GM12864 (cell line): ENCODE measurements around the gene SRRT.

Source experiments
- DNase-seq: peaks from one replicate; pipeline ENCODE4 v3.0.0-alpha.2; 2011; ENCODE audit warnings: low read depth
- H3K4me3 ChIP-seq: 2 replicates; pipeline ENCODE4 v1.5.1; 2011; ENCODE audit warnings: mild to moderate bottlenecking, low read depth, low read length, control low read depth
- CTCF ChIP-seq: IDR thresholded peaks from 2 replicates; pipeline ENCODE4 v1.5.1; 2011; ENCODE audit warnings: low read depth, mild to moderate bottlenecking, moderate library complexity, low read length, control low read depth, inconsistent platforms; ENCODE audit errors: missing control alignments

The SRRT gene

GRCh38 chr7:100892364-100893317, 17.7 kb downstream of the SRRT start:
- TF ChIP-seq CTCF = no peak
- no peak overlapping the region for H3K4me3 ChIP-seq
- no peak for DNase-seq

- no peak for TF ChIP-seq CTCF
- DNase-seq = no peak
- no peak overlapping the region for H3K4me3 ChIP-seq
These were observed 18.5 kb downstream of the SRRT start for GRCh38 chr7:100893318-100893895.

GRCh38 chr7:100893910-100894721, 19.2 kb downstream of the SRRT start:
- no peak for DNase-seq
- no peak for TF ChIP-seq CTCF
- H3K4me3 ChIP-seq = no peak overlapping the region; the same call in none of the 2 replicates

- TF ChIP-seq CTCF = peak; percentile 81
- H3K4me3 ChIP-seq = peak overlapping the region; percentile 50
- no peak for DNase-seq
These were observed 20.2 kb downstream of the SRRT start for GRCh38 chr7:100894860-100895700.

- H3K4me3 ChIP-seq = peak within 1 kb of the TSS; percentile 50
- no peak for DNase-seq
- TF ChIP-seq CTCF = no peak
These were observed 20.7 kb downstream of the SRRT start, which contains the start of gene ACHE for GRCh38 chr7:100895701-100895955. ACHE (minus strand) TSS chr7:100895888; CDS start chr7:100894232, 1,656 bp downstream.
